Activated CD8-positive, alpha-beta memory T cell treated with anti-CD3 and anti-CD28 coated beads, Interleukin-2, amount 50 U/mL, for 24 hours (primary cell): ENCODE measurements around the gene MACROD2.
"Not testable (repeated sequence)": the region's sequence is repeated elsewhere in the genome, so short reads cannot be mapped to it uniquely, and the experiment has no call there.

Experiments
- DNase-seq: peaks from one replicate; pipeline ENCODE4 v3.0.0-alpha.2; 2020; ENCODE audit errors: extremely low read depth

The MACROD2 gene

DNA sequence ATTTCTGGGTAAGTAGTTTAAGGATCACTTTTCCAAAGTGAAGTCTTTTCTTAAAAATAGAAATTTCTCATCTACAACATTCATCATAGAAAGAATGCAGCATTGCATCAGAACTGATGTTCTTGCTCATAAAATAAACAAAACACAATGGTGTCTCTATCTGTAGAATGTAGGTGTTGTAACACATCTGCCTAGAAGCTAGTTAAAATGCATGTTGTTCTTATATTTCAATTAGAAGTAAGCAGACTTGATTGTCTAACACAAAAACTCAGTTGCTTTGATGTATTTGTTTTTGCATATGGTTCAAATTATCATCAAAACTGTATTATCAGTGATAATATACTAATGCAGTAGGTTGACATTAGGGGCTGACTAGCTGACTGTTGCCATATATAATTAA lies 996.8 kb downstream of the MACROD2 start:
- DNase-seq, result no peak

- DNase-seq, result no peak
Measured at GRCh38 chr20:14992961-14993360, 997.6 kb downstream of the MACROD2 start.

- no peak for DNase-seq
Measured at GRCh38 chr20:14996883-14997672, 1001.8 kb downstream of the MACROD2 start.

DNA sequence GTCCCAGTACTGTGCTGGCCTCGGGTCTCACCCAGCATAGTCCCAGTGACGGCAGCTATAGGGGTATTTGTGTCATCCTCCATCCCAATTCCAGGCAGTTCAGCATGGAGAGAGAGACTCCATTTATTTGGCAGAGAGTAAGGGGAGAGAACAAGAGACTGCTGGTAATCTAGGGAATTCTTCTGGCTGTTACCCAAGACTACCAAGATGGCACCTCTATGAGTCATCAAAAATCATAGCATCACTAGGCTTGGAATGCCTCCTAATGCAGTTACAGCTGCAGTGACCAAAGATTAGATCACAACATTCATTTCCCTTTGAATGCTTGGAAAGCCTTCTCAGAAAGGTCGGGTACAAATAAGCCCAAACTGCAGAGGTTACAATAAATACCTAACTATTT lies 1002.5 kb downstream of the MACROD2 start:
- DNase-seq, result no peak

DNA sequence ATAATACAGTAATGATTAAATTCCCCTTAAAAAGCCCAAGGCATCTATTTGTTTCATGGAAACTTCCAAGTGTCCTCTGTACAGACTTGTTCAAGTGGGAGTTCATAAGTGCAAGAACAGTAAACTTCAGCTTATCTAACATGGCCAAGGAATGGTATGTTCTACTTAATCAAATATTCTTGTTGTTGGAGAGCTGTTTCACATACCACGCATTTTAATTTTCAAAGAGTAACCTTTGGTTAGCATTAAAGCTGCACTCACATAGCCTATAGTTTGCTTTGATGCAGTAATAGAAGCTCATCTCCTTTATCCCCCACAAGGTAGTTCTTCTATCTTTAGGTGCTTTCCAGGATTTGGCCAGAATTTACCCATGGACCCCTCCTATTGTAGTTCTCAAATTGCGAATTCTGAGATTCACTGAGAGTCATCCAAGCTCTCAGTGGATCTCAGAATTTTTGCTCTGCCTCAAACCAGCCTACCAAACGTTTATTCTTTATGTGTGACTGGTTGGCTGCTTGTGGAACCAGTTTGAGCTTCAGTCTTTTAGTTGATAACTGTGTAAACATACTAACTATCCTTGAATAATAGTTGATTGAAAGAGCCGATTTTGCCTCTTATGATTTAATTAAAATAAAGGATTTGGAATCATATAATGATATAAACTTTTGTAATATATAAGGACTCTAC lies 1010.1 kb downstream of the MACROD2 start:
- DNase-seq, result no peak

- no peak for DNase-seq
Measured at GRCh38 chr20:15011631-15012030, 1016.3 kb downstream of the MACROD2 start.

GRCh38 chr20:15012566-15012965 lies 1017.2 kb downstream of the MACROD2 start:
- DNase-seq, result no peak

GRCh38 chr20:15016875-15017274 lies 1021.6 kb downstream of the MACROD2 start:
- not testable (repeated sequence) for DNase-seq

GRCh38 chr20:15018966-15019365 lies 1023.6 kb downstream of the MACROD2 start:
- DNase-seq, result no peak

DNA sequence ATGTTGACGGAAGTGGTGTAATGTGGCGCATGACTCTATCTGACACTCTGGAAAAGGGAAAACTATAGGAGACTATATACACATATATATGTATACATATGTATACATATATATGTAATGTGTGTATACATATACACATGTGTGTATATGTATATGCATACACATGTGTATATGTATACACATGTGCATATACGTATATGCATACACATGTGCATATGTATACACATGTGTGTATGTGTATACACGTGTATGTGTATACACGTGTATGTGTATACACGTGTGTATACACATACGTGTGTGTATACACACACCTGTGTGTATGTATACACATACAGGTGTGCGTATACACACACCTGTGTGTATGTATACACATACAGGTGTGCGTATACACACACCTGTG lies 1025.5 kb downstream of the MACROD2 start:
- DNase-seq, result no peak

DNA sequence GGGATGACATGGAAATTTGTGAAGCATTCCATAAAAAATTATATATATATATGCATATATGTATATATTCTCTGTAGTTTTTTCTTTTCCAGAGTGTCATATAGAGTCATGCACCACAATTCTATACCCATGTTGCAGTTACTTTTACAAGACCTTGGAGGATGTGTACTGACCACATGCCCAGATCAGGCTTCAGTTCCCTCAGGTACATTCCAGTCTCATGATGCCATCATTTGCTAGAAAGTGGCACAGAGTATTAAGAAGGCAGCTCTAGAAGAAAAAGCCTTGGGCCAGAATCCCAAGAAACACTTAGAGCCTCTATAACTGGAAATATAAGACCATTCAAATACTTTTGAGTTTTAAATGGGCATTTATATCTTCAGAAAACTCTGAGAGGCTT lies 1027.6 kb downstream of the MACROD2 start:
- DNase-seq, result no peak

GRCh38 chr20:15026759-15027158 lies 1031.4 kb downstream of the MACROD2 start:
- DNase-seq, result no peak

DNA sequence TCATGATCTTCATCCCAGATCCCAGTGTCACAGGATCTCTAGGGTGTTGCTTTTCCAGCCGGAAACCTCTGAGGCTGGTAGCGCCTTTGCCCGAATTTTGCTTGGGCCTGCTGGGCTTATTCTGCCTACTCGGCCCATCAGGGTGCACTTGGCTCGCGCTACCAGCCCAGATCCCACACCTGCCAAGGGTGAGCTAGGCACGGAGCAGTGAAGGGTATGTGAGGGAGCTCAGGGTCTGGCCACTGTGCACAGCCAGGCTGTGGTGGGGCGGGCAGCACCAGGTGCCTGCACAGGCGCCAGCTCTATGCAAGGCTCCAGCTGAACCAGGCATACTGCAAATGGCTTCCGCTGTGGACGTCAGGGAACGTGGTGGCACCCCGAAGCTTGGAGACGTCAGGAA lies 1035.5 kb downstream of the MACROD2 start:
- DNase-seq, result no peak

- DNase-seq, result no peak
Measured at GRCh38 chr20:15031546-15032351, 1036.4 kb downstream of the MACROD2 start.

DNA sequence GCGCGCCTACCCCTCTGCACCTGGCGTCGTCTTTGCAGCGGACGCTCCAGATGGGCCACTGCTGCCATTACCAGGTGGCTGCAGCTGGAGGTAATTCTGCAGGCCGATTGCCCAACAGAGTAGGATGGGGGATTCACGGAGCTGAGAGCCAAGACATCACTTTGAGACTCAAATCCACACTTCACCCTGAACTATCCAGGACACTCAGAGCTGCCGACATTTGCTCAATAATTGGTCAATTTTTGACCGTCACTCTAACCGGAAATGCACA lies 1037.0 kb downstream of the MACROD2 start:
- DNase-seq, result no peak

- no peak for DNase-seq
Measured at GRCh38 chr20:15033269-15033668, 1038.0 kb downstream of the MACROD2 start.

DNA sequence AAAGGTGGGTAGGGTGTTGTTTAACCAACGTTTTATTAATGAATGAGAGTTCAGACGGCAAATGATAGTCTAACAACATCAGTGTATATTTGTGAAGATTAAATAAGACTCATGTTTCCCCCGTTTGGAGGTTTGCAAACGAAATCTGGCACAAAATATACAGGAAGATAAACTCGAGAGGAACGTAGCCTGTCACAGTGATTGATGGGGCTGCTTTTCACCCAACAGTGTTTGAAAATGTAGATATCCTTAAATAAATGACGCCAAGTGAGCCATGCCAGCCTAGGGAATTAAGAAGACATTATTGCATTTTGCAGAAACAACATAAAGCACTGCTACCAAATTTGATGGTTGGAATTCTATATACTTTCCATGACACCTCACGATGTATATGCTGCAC lies 1038.6 kb downstream of the MACROD2 start:
- no peak for DNase-seq

DNA sequence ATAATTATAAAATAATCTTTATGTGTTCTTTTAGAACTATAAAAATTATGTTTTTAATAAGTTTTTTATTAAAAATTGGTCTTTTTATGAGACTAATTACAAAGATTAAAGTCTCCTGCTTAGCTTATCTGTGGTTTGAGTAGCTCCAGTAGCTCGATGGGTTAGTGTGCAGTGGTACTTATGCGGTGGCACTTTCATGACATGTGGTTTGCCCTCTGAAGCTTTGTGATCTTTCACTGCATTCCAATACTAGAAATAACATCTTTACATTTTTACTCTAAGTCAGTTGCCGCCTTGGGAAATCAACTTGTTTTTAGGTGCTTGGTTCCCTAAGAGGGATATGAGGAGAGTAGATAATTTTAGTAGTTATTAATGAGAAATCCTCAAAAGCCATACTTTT lies 1041.6 kb downstream of the MACROD2 start:
- DNase-seq, result no peak

GRCh38 chr20:15039088-15039752 lies 1043.9 kb downstream of the MACROD2 start:
- DNase-seq, result no peak

DNA sequence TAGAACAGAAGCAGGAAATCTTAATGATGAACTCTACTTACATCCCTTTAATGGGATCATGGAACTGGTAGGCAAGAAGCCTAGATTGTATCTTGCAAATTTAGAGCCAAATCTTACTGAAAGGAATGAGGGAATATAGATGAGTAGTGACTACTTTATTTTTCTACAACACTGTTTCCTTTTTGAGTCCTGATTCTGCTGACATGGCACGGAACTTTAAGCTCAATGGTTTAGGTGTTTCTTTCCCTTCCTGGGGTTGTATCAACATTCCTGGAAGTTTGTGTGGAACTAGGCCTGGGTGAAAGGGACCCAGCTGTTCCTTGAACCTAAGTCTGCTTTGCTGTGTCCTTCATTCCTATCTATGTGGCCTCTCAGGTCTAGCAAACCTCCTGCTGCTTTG lies 1047.4 kb downstream of the MACROD2 start:
- DNase-seq, result no peak

DNA sequence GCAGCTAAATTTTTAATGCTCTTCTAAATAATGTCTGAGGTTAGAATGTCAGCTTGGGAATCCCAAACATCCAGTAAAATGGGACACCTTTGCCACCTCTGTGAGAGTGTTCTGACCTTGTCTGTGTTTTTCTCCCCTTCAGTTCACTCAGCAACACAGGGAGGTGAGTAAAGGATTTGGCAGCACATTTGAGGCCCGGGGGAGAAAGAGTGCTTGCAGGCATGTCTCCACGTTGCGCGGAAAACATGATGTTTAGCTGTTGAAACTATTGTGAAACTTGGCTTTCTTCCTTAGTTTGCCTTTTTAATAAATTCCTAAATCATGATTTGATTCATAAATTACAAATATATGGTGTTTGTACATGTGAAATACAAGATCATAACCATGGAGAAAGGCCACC lies 1049.9 kb downstream of the MACROD2 start:
- no peak for DNase-seq

DNA sequence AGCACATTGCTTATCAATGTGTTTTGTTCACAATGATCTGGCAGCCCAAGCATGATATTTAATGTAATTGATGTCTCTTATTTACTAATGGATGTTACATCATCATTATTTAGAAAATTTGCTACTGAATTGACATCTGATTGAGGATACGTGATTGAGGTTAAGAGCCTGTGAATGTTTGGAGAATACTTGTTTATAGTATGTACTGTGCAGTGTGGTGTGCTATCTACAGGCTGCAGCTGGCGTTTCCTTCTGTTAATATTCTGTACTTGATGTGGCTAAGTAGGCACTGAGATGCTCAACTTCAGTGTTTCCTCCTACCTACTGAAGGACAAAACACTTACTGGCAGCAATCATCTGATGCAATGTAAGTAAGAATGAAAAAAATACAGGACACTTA lies 1051.7 kb downstream of the MACROD2 start:
- DNase-seq, result no peak
